ENCODE measurements around the gene FRAT2. TPM values are rescaled to one million over a fixed set of nuclear protein-coding genes. Genes with fewer than 3 reads are reported as not detected.

Gene FRAT2
- total and polyA plus RNA-seq, 2 of the 13 experiments (the other 11 are each of a cell fraction or from before 2014, with no cell fraction given): 7.2 to 14.1 TPM

DNA sequence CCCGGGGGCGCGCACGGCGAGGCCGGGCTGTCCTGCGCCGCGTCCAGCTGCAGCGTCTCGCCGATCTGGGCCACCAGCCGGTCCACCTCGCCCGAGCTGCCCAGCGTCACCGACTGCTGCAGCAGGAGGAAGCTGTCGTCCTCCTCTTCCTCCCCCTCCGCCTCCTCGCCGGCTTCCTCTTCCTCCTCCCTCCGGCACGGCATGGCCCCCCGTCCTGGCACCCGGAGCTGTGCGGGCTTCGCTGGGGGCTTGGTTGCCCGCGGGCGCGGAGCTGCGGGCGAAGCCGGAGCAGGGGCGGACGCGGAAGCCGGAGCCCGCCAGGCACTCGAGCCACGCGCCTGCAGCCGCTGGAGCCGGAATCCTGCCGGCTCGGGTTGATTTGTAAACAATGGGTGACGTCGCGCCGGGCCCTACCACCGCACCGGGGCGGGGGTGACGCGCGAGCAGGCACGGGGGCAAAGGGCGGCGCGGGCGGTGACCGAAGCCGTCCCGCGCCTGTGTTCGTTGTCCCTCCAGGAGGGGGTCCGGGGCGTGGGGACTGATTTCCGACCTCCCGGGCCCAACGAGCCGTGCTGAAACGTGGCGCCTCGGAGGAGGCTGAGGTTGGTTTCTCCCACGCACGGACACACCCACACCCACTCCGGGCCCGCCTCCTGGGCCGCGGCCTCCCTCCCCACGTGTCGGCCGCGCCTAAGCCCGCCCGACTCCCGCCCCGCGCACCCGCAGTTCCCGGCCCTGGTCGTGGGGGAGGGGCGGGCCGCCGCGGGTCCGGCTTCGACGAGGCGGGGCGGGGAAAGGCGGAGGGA, at the start of gene FRAT2 (continued):
- peak; percentile 88 for TF ChIP-seq CBFB (CRISPR knock-in tag; IDR thresholded peaks at IDR 0.05)
- TF ChIP-seq ZBTB7A (CRISPR knock-in tag; IDR thresholded peaks at IDR 0.05): no peak
- 0 out of 2 replicates have a peak, but pooled peaks have one; percentile 65 for TF ChIP-seq ZNF33B (CRISPR knock-in tag; IDR thresholded peaks at IDR 0.05)
- TF ChIP-seq, protein P1, sequence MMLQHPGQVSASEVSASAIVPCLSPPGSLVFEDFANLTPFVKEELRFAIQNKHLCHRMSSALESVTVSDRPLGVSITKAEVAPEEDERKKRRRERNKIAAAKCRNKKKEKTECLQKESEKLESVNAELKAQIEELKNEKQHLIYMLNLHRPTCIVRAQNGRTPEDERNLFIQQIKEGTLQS (CRISPR knock-in tag; IDR thresholded peaks at IDR 0.05): no peak
- peak; percentile 43; the same call in 1 of the 2 replicates for TF ChIP-seq ZNF274 (CRISPR knock-in tag; IDR thresholded peaks at IDR 0.05)
- TF ChIP-seq ZNF256 (CRISPR knock-in tag; conservative IDR thresholded peaks at IDR 0.05): 0 out of 2 replicates have a peak, but pooled peaks have one; percentile 71
- TF ChIP-seq SOX6 (IDR thresholded peaks at IDR 0.05): no peak
- TF ChIP-seq SOX6 (CRISPR knock-in tag; IDR thresholded peaks at IDR 0.05): peak; percentile 94
- TF ChIP-seq NFE2L2 (IDR thresholded peaks at IDR 0.05; ENCODE audit: low read length): no peak
- peak; percentile 83 for TF ChIP-seq ZNF776 (CRISPR knock-in tag; IDR thresholded peaks at IDR 0.05)
- TF ChIP-seq, protein P2, sequence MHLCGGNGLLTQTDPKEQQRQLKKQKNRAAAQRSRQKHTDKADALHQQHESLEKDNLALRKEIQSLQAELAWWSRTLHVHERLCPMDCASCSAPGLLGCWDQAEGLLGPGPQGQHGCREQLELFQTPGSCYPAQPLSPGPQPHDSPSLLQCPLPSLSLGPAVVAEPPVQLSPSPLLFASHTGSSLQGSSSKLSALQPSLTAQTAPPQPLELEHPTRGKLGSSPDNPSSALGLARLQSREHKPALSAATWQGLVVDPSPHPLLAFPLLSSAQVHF (CRISPR knock-in tag; IDR thresholded peaks at IDR 0.05): 0 out of 2 replicates have a peak, but pooled peaks have one; percentile 36
- peak; percentile 83 for TF ChIP-seq SIN3A (IDR thresholded peaks at IDR 0.05; ENCODE audit: borderline replicate concordance, low read depth, low read length)
- TF ChIP-seq, protein P3, sequence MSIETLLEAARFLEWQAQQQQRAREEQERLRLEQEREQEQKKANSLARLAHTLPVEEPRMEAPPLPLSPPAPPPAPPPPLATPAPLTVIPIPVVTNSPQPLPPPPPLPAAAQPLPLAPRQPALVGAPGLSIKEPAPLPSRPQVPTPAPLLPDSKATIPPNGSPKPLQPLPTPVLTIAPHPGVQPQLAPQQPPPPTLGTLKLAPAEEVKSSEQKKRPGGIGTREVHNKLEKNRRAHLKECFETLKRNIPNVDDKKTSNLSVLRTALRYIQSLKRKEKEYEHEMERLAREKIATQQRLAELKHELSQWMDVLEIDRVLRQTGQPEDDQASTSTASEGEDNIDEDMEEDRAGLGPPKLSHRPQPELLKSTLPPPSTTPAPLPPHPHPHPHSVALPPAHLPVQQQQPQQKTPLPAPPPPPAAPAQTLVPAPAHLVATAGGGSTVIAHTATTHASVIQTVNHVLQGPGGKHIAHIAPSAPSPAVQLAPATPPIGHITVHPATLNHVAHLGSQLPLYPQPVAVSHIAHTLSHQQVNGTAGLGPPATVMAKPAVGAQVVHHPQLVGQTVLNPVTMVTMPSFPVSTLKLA (IDR thresholded peaks at IDR 0.05): peak; percentile 76
- no peak for TF ChIP-seq ATF1 (CRISPR knock-in tag; IDR thresholded peaks at IDR 0.05)
- no peak for TF ChIP-seq KDM1A (CRISPR knock-in tag; IDR thresholded peaks at IDR 0.05)
- TF ChIP-seq U2AF1 (optimal IDR thresholded peaks at IDR 0.05; ENCODE audit: low read depth, low read length): no peak
- TF ChIP-seq, protein P4, sequence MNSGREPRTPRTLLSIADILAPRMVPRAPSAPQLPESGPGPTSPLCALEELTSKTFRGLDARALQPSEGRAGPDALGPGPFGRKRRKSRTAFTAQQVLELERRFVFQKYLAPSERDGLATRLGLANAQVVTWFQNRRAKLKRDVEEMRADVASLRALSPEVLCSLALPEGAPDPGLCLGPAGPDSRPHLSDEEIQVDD (CRISPR knock-in tag; IDR thresholded peaks at IDR 0.05; ENCODE audit: borderline replicate concordance): no peak
- TF ChIP-seq ZMYM2 (CRISPR knock-in tag; IDR thresholded peaks at IDR 0.05): no peak
- TF ChIP-seq ATF7-NPFF (CRISPR knock-in tag; IDR thresholded peaks at IDR 0.05; ENCODE audit: low read depth): peak; percentile 72
- TF ChIP-seq, protein P5, sequence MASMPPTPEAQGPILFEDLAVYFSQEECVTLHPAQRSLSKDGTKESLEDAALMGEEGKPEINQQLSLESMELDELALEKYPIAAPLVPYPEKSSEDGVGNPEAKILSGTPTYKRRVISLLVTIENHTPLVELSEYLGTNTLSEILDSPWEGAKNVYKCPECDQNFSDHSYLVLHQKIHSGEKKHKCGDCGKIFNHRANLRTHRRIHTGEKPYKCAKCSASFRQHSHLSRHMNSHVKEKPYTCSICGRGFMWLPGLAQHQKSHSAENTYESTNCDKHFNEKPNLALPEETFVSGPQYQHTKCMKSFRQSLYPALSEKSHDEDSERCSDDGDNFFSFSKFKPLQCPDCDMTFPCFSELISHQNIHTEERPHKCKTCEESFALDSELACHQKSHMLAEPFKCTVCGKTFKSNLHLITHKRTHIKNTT (CRISPR knock-in tag; IDR thresholded peaks at IDR 0.05): no peak
- peak; percentile 70 for TF ChIP-seq ZNF225 (CRISPR knock-in tag; IDR thresholded peaks at IDR 0.05)
- peak; percentile 57; the same call in 1 of the 2 replicates for TF ChIP-seq ZNF768 (CRISPR knock-in tag; IDR thresholded peaks at IDR 0.05)
- TF ChIP-seq NONO (IDR thresholded peaks at IDR 0.05): no peak
- TF ChIP-seq NONO (CRISPR knock-in tag; conservative IDR thresholded peaks at IDR 0.05): peak; percentile 84
- TF ChIP-seq, protein P6, sequence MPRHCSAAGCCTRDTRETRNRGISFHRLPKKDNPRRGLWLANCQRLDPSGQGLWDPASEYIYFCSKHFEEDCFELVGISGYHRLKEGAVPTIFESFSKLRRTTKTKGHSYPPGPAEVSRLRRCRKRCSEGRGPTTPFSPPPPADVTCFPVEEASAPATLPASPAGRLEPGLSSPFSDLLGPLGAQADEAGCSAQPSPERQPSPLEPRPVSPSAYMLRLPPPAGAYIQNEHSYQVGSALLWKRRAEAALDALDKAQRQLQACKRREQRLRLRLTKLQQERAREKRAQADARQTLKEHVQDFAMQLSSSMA (CRISPR knock-in tag; IDR thresholded peaks at IDR 0.05): no peak
- 0 out of 2 replicates have a peak, but pooled peaks have one; percentile 60 for TF ChIP-seq ZNF550 (CRISPR knock-in tag; IDR thresholded peaks at IDR 0.05; ENCODE audit: borderline replicate concordance)
- TF ChIP-seq TARDBP (CRISPR knock-in tag; IDR thresholded peaks at IDR 0.05): peak; percentile 84
